CD4-positive, alpha-beta T cell (primary cell): ENCODE results near the gene PLCXD1. TPM values are rescaled to one million over a fixed set of nuclear protein-coding genes. Genes with fewer than 3 reads are reported as not detected.

Experiments
- ATAC-seq: fragments of 200-7000 bp; cut with Tn5 transposase; one replicate; pipeline ENCODE4 v1.10.0; 2022; ENCODE audit warnings: mild to moderate bottlenecking; ENCODE audit not compliant: poor library complexity
- CTCF ChIA-PET: fragments of 350-600 bp; sonication (Branson Sonifier 250); formaldehyde crosslinking; loops from one replicate; lab custom pipeline; 2021; ENCODE audit warnings: antibody characterized with exemption, inconsistent platforms; lab: Charles Lee
- POLR2A ChIA-PET: fragments of 350-600 bp; sonication (Branson Sonifier 250); formaldehyde crosslinking; loops from one replicate; lab custom pipeline; 2021; ENCODE audit warnings: antibody characterized with exemption, inconsistent platforms; lab: Charles Lee
- DNase-seq, 14 experiments: peaks; one replicate each; pipeline ENCODE4 v3.0.0-alpha.2; 2013 to 2020; ENCODE audit warnings: mixed read lengths in 2 of 14
- H3K27ac ChIP-seq, 2 donors: one replicate each; pipeline versions ENCODE4 v1.5.1 to v1.7.0; 2013; ENCODE audit warnings: low read length in 2 of 2, low read depth in 1 of 2, mild to moderate bottlenecking in 1 of 2
- H3K27me3 ChIP-seq, 2 experiments: 1 replicate in 1 of 2; 2 replicates in 1 of 2; pipeline versions ENCODE4 v1.6.1 to v1.7.0; 2013; ENCODE audit warnings: low read length in 2 of 2, control low read depth in 1 of 2, mild to moderate bottlenecking in 1 of 2, moderate library complexity in 1 of 2; ENCODE audit not compliant: insufficient read depth in 2 of 2, control insufficient read depth in 1 of 2
- H3K36me3 ChIP-seq: one replicate; pipeline ENCODE4 v1.6.1; 2013; ENCODE audit warnings: low read length, control low read depth; ENCODE audit not compliant: insufficient read depth
- H3K4me1 ChIP-seq: one replicate; pipeline ENCODE4 v1.6.1; 2013; ENCODE audit warnings: low read length, control low read depth; ENCODE audit not compliant: insufficient read depth
- H3K4me3 ChIP-seq: one replicate; pipeline ENCODE4 v1.5.1; 2013; ENCODE audit warnings: mild to moderate bottlenecking, low read length, moderate library complexity
- H3K9me3 ChIP-seq, 2 experiments: 1 replicate in 1 of 2; 2 replicates in 1 of 2; pipeline versions ENCODE4 v1.6.1 to v1.7.0; 2013; ENCODE audit warnings: low read length in 2 of 2, mild to moderate bottlenecking in 2 of 2, control low read depth in 1 of 2, moderate library complexity in 1 of 2; ENCODE audit not compliant: control insufficient read depth in 1 of 2, insufficient read depth in 1 of 2
- H3K27ac Mint-ChIP-seq: one replicate; pipeline ENCODE4 v1.8.0; 2020; ENCODE audit warnings: mixed read lengths
- H3K27me3 Mint-ChIP-seq: one replicate; pipeline ENCODE4 v1.8.0; 2021; ENCODE audit warnings: mixed read lengths
- H3K36me3 Mint-ChIP-seq: one replicate; pipeline ENCODE4 v1.8.0; 2021; ENCODE audit warnings: low read depth, mixed read lengths
- H3K4me1 Mint-ChIP-seq: one replicate; pipeline ENCODE4 v1.8.0; 2021; ENCODE audit warnings: low read depth, mixed read lengths
- H3K4me3 Mint-ChIP-seq: one replicate; pipeline ENCODE4 v1.8.0; 2020; ENCODE audit warnings: mild to moderate bottlenecking, mixed read lengths
- H3K9me3 Mint-ChIP-seq: one replicate; pipeline ENCODE4 v1.8.0; 2020; ENCODE audit warnings: mixed read lengths
- intact Hi-C, 2 experiments: fragments of 100-400 bp; cut with DNase I in 1 of 2; cut with micrococcal nuclease in 1 of 2; formaldehyde crosslinking; loops; one replicate each; pipeline versions ENCODE4 v1.15.1 to v1.9.0; 2023 to 2025; cut with DNase I, micrococcal nuclease
- total RNA-seq, 174 experiments: library from RNA in 2 of 174; stranded (reverse) in 2 of 174; gene quantifications; one replicate each; pipeline ENCODE4 v1.2.3 and lab custom pipeline; 2021 to 2026
- TF ChIP-seq, protein P1 (sequence below): fragments of 200-600 bp; IDR thresholded peaks from one replicate; pipeline ENCODE4 v1.8.0; 2022; ENCODE audit warnings: antibody characterized with exemption, mild to moderate bottlenecking

The PLCXD1 gene
- total RNA-seq, 2 experiments from 2014 or later: 33.0 to 35.8 TPM

DNA sequence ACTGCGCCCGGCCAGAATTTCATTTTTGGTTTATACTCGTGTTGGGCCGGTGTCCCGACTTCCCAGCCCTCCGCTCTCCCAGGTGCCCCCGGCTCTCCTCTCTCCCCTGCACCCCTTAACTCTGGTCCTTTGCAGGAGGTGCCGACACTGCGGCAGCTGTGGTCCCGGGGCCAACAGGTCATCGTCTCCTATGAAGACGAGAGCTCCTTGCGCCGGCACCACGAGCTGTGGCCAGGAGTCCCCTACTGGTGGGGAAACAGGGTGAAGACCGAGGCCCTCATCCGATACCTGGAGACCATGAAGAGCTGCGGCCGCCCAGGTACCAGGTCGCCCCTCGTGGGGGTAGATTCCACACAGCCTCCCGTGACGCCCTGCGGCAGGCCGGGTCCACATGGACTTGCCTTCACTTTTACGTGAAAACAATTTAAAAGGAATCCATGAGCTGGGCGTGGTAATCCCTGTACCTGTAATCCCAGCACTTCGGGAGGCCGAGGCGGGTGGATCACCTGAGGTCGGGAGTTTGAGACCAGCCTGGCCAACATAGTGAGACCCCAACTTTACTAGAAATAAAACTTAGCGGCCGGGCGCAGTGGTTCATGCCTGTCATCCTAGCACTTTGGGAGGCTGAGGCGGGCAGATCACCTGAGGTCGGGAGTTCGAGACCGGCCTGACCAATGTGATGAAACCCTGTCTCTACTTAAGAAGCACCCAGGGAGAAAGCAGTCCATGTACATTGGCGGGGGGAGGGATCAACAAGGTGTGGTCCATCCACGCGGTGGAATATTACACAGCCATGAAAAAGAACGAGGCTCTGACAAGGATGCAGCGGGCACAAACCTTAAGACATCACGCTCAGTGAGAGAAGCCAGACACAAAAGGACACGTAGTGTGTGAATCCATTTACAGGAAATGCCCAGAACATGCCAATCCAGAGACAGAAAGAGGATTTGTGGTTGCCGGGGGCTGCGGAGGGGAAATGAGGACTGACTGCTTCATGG, 12.0 kb downstream of the PLCXD1 start:
- Mint-ChIP-seq H3K4me1 (no peaks in the 10 kb centered on the region), H3K36me3 (peaks cover 50% of the 10 kb centered on the region), H3K9me3 (no peaks in the 10 kb centered on the region), H3K27ac (no peak overlapping the region), H3K27me3 (no peaks in the 10 kb centered on the region), H3K4me3 (no peak overlapping the region)
- ATAC-seq (no peak), DNase-seq (no peak)
- ChIA-PET CTCF (no interaction called here), POLR2A (no interaction called here)
- H3K4me3 ChIP-seq: no peak overlapping the region
- TF ChIP-seq, protein P1, sequence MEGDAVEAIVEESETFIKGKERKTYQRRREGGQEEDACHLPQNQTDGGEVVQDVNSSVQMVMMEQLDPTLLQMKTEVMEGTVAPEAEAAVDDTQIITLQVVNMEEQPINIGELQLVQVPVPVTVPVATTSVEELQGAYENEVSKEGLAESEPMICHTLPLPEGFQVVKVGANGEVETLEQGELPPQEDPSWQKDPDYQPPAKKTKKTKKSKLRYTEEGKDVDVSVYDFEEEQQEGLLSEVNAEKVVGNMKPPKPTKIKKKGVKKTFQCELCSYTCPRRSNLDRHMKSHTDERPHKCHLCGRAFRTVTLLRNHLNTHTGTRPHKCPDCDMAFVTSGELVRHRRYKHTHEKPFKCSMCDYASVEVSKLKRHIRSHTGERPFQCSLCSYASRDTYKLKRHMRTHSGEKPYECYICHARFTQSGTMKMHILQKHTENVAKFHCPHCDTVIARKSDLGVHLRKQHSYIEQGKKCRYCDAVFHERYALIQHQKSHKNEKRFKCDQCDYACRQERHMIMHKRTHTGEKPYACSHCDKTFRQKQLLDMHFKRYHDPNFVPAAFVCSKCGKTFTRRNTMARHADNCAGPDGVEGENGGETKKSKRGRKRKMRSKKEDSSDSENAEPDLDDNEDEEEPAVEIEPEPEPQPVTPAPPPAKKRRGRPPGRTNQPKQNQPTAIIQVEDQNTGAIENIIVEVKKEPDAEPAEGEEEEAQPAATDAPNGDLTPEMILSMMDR: no peak
- no peaks in the 10 kb centered on the region for H3K27me3 ChIP-seq
- intact Hi-C loops: no loop called here
- H3K27ac ChIP-seq: no peak overlapping the region
- H3K36me3 ChIP-seq: peaks cover 17% of the 10 kb centered on the region
- no peaks in the 10 kb centered on the region for H3K4me1 ChIP-seq
- H3K9me3 ChIP-seq: peaks cover 0 to 9% of the 10 kb centered on the region in 2 experiments

DNA sequence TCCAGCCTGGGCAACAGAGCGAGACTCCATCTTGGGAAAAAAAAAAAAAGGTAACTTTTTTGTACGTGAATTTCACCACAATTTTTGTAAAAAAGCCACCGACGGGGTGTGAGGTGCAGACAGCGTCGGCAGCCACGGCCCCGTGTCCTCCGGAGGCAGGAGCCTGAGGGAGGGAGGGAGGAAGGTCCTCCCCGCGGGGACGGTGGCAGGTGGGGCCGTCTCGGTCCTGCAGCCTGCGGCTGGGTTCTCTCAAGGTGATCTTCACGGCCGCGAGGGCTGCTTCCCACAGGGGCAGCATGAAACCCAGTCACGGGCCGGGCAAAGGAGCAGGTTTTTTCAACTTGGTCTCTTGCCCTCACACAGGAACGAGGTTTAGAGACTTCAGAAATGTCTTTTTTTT, 14.0 kb downstream of the PLCXD1 start:
- ChIA-PET CTCF (no interaction called here), POLR2A (no interaction called here)
- Mint-ChIP-seq H3K27me3 (no peaks in the 10 kb centered on the region), H3K4me1 (no peaks in the 10 kb centered on the region), H3K27ac (no peak overlapping the region), H3K36me3 (peaks cover 56% of the 10 kb centered on the region), H3K4me3 (no peak overlapping the region), H3K9me3 (no peaks in the 10 kb centered on the region)
- Histone ChIP-seq H3K27me3 (no peaks in the 10 kb centered on the region), H3K4me1 (no peaks in the 10 kb centered on the region), H3K9me3 (peaks cover 0 to 9% of the 10 kb centered on the region in 2 experiments), H3K27ac (no peak overlapping the region), H3K4me3 (no peak overlapping the region), H3K36me3 (peaks cover 17% of the 10 kb centered on the region)
- DNase-seq: no peak
- intact Hi-C loops: no loop called here
- TF ChIP-seq, protein P1: no peak
- no peak for ATAC-seq

DNA sequence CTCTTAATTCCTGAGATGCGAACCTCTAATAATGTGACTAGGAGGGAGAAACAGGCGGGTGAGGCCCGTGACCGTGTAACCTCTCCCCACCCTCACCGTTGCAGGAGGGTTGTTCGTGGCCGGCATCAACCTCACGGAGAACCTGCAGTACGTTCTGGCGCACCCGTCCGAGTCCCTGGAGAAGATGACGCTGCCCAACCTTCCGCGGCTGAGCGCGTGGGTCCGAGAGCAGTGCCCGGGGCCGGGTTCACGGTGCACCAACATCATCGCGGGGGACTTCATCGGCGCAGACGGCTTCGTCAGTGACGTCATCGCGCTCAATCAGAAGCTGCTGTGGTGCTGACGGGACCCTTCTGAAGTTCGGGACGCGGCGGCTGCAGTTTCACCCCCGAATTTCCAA, 17.8 kb downstream of the PLCXD1 start:
- CTCF ChIA-PET: no interaction called here
- H3K27me3 ChIP-seq: no peaks in the 10 kb centered on the region
- no peak for DNase-seq
- H3K27ac ChIP-seq: no peak overlapping the region
- Mint-ChIP-seq H3K27ac (no peak overlapping the region), H3K4me3 (no peak overlapping the region), H3K36me3 (peaks cover 67% of the 10 kb centered on the region), H3K9me3 (no peaks in the 10 kb centered on the region), H3K27me3 (no peaks in the 10 kb centered on the region), H3K4me1 (no peaks in the 10 kb centered on the region)
- peaks cover 0 to 13% of the 10 kb centered on the region in 2 experiments for H3K9me3 ChIP-seq
- no peaks in the 10 kb centered on the region for H3K4me1 ChIP-seq
- TF ChIP-seq, protein P1: no peak
- intact Hi-C loops: no loop called here
- peaks cover 3% of the 10 kb centered on the region for H3K36me3 ChIP-seq
- no peak for ATAC-seq
- POLR2A ChIA-PET: no interaction called here
- no peak overlapping the region for H3K4me3 ChIP-seq
